HepG2 (cell line): Measurements from ENCODE around the gene PSME3IP1. TPM values are rescaled to one million over a fixed set of nuclear protein-coding genes. Genes with fewer than 3 reads are reported as not detected.

Experiments used
- ARNTL ChIP-seq: sonication (generic); formaldehyde crosslinking; IDR thresholded peaks from 2 replicates; pipeline ENCODE4 v1.4.0; 2020; ENCODE audit warnings: mild to moderate bottlenecking, missing genetic modification reagents
- CENPBD1 ChIP-seq: sonication (generic); formaldehyde crosslinking; IDR thresholded peaks from 2 replicates; pipeline ENCODE4 v1.8.0; 2022; ENCODE audit warnings: missing genetic modification reagents, low read depth, mild to moderate bottlenecking, borderline replicate concordance
- CHD4 ChIP-seq: fragments of 200-600 bp; sonication (generic); IDR thresholded peaks from 2 replicates; pipeline ENCODE4 v1.7.0; 2017; ENCODE audit warnings: mild to moderate bottlenecking, low read length, borderline replicate concordance
- ERF ChIP-seq: IDR thresholded peaks from 2 replicates; pipeline ENCODE4 v1.6.1; 2018; ENCODE audit warnings: missing biosample characterization, missing genetic modification reagents
- FOXK1 ChIP-seq: sonication (generic); formaldehyde crosslinking; IDR thresholded peaks from 2 replicates; pipeline ENCODE4 v1.4.0; 2020; ENCODE audit warnings: low read depth, missing genetic modification reagents, borderline replicate concordance
- SMC3 ChIP-seq: IDR thresholded peaks from 2 replicates; pipeline ENCODE4 v1.6.1; 2011; ENCODE audit warnings: low read length, improper control_type of control experiment
- TFDP2 ChIP-seq: sonication (generic); formaldehyde crosslinking; IDR thresholded peaks from 2 replicates; pipeline ENCODE4 v1.4.0; 2020; ENCODE audit warnings: missing genetic modification reagents
- ZBTB40 ChIP-seq, 2 experiments: fragments of 450-650 bp in 1 of 2; sonication (generic) in 1 of 2; formaldehyde crosslinking in 1 of 2; IDR thresholded peaks; 2 replicates each; pipeline versions ENCODE4 v1.6.1 to v1.8.0; 2016 to 2022; ENCODE audit warnings: antibody characterized with exemption in 1 of 2, mild to moderate bottlenecking in 1 of 2, missing genetic modification reagents in 1 of 2
- ZFP1 ChIP-seq: IDR thresholded peaks from 2 replicates; pipeline ENCODE4 v1.6.1; 2016
- ZNF180 ChIP-seq: sonication (generic); formaldehyde crosslinking; IDR thresholded peaks from 2 replicates; pipeline ENCODE4 v1.4.0; 2020; ENCODE audit warnings: low read depth, missing genetic modification reagents, borderline replicate concordance
- ZNF33A ChIP-seq: sonication (generic); formaldehyde crosslinking; IDR thresholded peaks from 2 replicates; pipeline ENCODE4 v1.5.1; 2020; ENCODE audit warnings: missing genetic modification reagents, mild to moderate bottlenecking, moderate library complexity, borderline replicate concordance
- ZNF546 ChIP-seq: sonication (generic); formaldehyde crosslinking; conservative IDR thresholded peaks from 2 replicates; pipeline ENCODE4 v1.8.1; 2023; ENCODE audit warnings: mild to moderate bottlenecking, missing genetic modification reagents
- ZNF563 ChIP-seq: sonication (generic); formaldehyde crosslinking; IDR thresholded peaks from 2 replicates; pipeline ENCODE4 v1.8.0; 2022; ENCODE audit warnings: mild to moderate bottlenecking, moderate library complexity, missing genetic modification reagents
- ZNF564 ChIP-seq: sonication (generic); formaldehyde crosslinking; IDR thresholded peaks from 2 replicates; pipeline ENCODE4 v1.8.1; 2023; ENCODE audit warnings: mild to moderate bottlenecking, missing genetic modification reagents
- ZNF589 ChIP-seq: sonication (generic); formaldehyde crosslinking; conservative IDR thresholded peaks from 2 replicates; pipeline ENCODE4 v1.8.0; 2022; ENCODE audit warnings: mild to moderate bottlenecking, moderate library complexity, missing genetic modification reagents
- ZNF709 ChIP-seq: sonication (generic); formaldehyde crosslinking; IDR thresholded peaks from 2 replicates; pipeline ENCODE4 v1.5.0; 2020; ENCODE audit warnings: mild to moderate bottlenecking, missing genetic modification reagents
- ZNF839 ChIP-seq: sonication (generic); formaldehyde crosslinking; IDR thresholded peaks from 2 replicates; pipeline ENCODE4 v1.4.0; 2020; ENCODE audit warnings: missing genetic modification reagents, mild to moderate bottlenecking, borderline replicate concordance
- polyA plus RNA-seq, 8 experiments: library from polyadenylated mRNA; depleted of rRNA in 3 of 8; stranded (reverse) in 7 of 8; unstranded in 1 of 8; fragments of >200 nt; fragmentation: Illumina TruSeq in 4 of 8; extraction: Trizol in 4 of 8; gene quantifications; 2 replicates each; pipeline versions ENCODE4 v1.2.1 to v1.2.3, GENCODE V29; 2011 to 2016; ENCODE audit warnings: low read depth in 4 of 8, missing spikeins in 1 of 8, mixed read lengths in 1 of 8; ENCODE audit not compliant: insufficient read depth in 1 of 8
- total RNA-seq, 5 experiments: library from RNA; depleted of rRNA; stranded (reverse); fragments of >200 nt; fragmentation: Illumina TruSeq; extraction: Trizol; gene quantifications; 2 replicates each; pipeline ENCODE4 v1.2.3, GENCODE V29; 2016; ENCODE audit warnings: low read depth in 1 of 5

Gene PSME3IP1
- total and polyA plus RNA-seq, 2 of the 13 experiments (the other 11 are each of a cell fraction or from before 2014, with no cell fraction given) = 90.8 to 99.8 TPM

- TF ChIP-seq ZBTB40 (IDR thresholded peaks at IDR 0.05) (peak; percentile 49; the same call in 1 of the 2 replicates), ZBTB40 (CRISPR knock-in tag; IDR thresholded peaks at IDR 0.05) (peak; percentile 76; the same call in 1 of the 2 replicates), ZNF564 (CRISPR knock-in tag) (peak; percentile 73; the same call in 1 of the 2 replicates), ZNF180 (no peak), ZNF709 (CRISPR knock-in tag) (0 out of 2 replicates have a peak, but pooled peaks have one; percentile 48), ARNTL (peak; percentile 67; the same call in 1 of the 2 replicates), ZNF563 (CRISPR knock-in tag) (no peak), ZNF33A (CRISPR knock-in tag) (no peak), TFDP2 (CRISPR knock-in tag) (0 out of 2 replicates have a peak, but pooled peaks have one; percentile 37), ZFP1 (CRISPR knock-in tag) (no peak; the same call in 1 of the 2 replicates), CENPBD1 (CRISPR knock-in tag) (no peak), ZNF839 (CRISPR knock-in tag) (peak; percentile 90; the same call in 1 of the 2 replicates), FOXK1 (CRISPR knock-in tag) (peak; percentile 67), ZNF546 (CRISPR knock-in tag) (no peak), SMC3 (no peak), CHD4 (no peak), ERF (peak; percentile 83), ZNF589 (CRISPR knock-in tag) (peak; percentile 68; the same call in 1 of the 2 replicates)
Observed at GRCh38 chr16:57185945-57186871, at the start of gene PSME3IP1, which contains the start of gene RSPRY1 (continued).
